HFF-Myc (cell line): Measurements from ENCODE around the gene C6.

Experiments
- DNase-seq: peaks from one replicate; pipeline ENCODE4 v3.0.0-alpha.2; 2011; ENCODE audit warnings: low read depth; ENCODE audit errors: extremely low read depth
- H3K4me3 ChIP-seq: replicated peaks from 2 replicates; pipeline ENCODE4 v1.5.1; 2011; ENCODE audit warnings: low read depth, mild to moderate bottlenecking, control low read depth, low read length
- CTCF ChIP-seq: IDR thresholded peaks from 2 replicates; pipeline ENCODE4 v1.5.1; 2012; ENCODE audit warnings: mild to moderate bottlenecking, low read depth, low read length, control low read depth; ENCODE audit errors: missing control alignments

The C6 gene

GRCh38 chr5:41201082-41201772, 12.1 kb downstream of the C6 start:
- TF ChIP-seq CTCF = no peak

GRCh38 chr5:41200506-41200905, 12.8 kb downstream of the C6 start:
- no peak for TF ChIP-seq CTCF
- H3K4me3 ChIP-seq = no peak overlapping the region
- DNase-seq = no peak

More at GRCh38 chr5:41201082-41201772, 12.1 kb downstream of the C6 start:
- no peak for DNase-seq
- H3K4me3 ChIP-seq = no peak overlapping the region

- no peak for TF ChIP-seq CTCF
- no peak for DNase-seq
- no peak overlapping the region for H3K4me3 ChIP-seq
Measured at GRCh38 chr5:41199660-41200059, 13.7 kb downstream of the C6 start.

GRCh38 chr5:41196197-41196596, 17.1 kb downstream of the C6 start:
- no peak overlapping the region for H3K4me3 ChIP-seq
- TF ChIP-seq CTCF = no peak
- DNase-seq = no peak

GRCh38 chr5:41195228-41195627, 18.1 kb downstream of the C6 start:
- no peak overlapping the region for H3K4me3 ChIP-seq
- no peak for TF ChIP-seq CTCF
- no peak for DNase-seq

GRCh38 chr5:41194339-41194738, 19.0 kb downstream of the C6 start:
- DNase-seq = no peak
- no peak for TF ChIP-seq CTCF
- H3K4me3 ChIP-seq = no peak overlapping the region

- TF ChIP-seq CTCF = no peak
- no peak overlapping the region for H3K4me3 ChIP-seq
- no peak for DNase-seq
Measured at GRCh38 chr5:41193456-41194205, 19.7 kb downstream of the C6 start.
